Activated T-cell treated with anti-CD3 and anti-CD28 coated beads, Interleukin-2, amount 50 U/mL, for 72 hours (primary cell): ENCODE measurements around the gene MPP3. TPM values are rescaled to one million over a fixed set of nuclear protein-coding genes. Genes with fewer than 3 reads are reported as not detected.

ENCODE experiments used
- ATAC-seq, 2 donors: fragments of 150-1000 bp; cut with Tn5 transposase; replicated peaks in 1 of 2; 2 replicates each; pipeline ENCODE4 v1.10.0; 2021; ENCODE audit warnings: moderate library complexity in 2 of 2, mild to moderate bottlenecking in 1 of 2
- DNase-seq, 2 donors: peaks; one replicate each; pipeline ENCODE4 v3.0.0; 2021 to 2022; ENCODE audit warnings: mixed read lengths in 1 of 2
- H3K27ac Mint-ChIP-seq: one replicate; pipeline ENCODE4 v1.8.0; 2022; ENCODE audit warnings: mild to moderate bottlenecking, moderate library complexity, mixed read lengths
- H3K27me3 Mint-ChIP-seq: one replicate; pipeline ENCODE4 v1.8.0; 2022; ENCODE audit warnings: low read depth, mixed read lengths
- H3K36me3 Mint-ChIP-seq, 2 donors: one replicate each; pipeline ENCODE4 v1.8.0; 2022; ENCODE audit warnings: mixed read lengths in 2 of 2, mild to moderate bottlenecking in 1 of 2; ENCODE audit not compliant: insufficient read depth in 2 of 2
- H3K4me1 Mint-ChIP-seq: one replicate; pipeline ENCODE4 v1.8.0; 2022; ENCODE audit warnings: low read depth, mixed read lengths
- H3K4me3 Mint-ChIP-seq, 2 donors: one replicate each; pipeline ENCODE4 v1.8.0; 2022; ENCODE audit warnings: mild to moderate bottlenecking in 2 of 2, mixed read lengths in 2 of 2, moderate library complexity in 2 of 2
- H3K9me3 Mint-ChIP-seq, 2 donors: one replicate each; pipeline ENCODE4 v1.8.0; 2022; ENCODE audit warnings: mixed read lengths in 2 of 2
- total RNA-seq, 2 donors: library from RNA; stranded (reverse); gene quantifications; one replicate each; pipeline ENCODE4 v1.2.3, GENCODE V29; 2022

The MPP3 gene
- total RNA-seq, 2 donors from 2014 or later, result not detected

DNA sequence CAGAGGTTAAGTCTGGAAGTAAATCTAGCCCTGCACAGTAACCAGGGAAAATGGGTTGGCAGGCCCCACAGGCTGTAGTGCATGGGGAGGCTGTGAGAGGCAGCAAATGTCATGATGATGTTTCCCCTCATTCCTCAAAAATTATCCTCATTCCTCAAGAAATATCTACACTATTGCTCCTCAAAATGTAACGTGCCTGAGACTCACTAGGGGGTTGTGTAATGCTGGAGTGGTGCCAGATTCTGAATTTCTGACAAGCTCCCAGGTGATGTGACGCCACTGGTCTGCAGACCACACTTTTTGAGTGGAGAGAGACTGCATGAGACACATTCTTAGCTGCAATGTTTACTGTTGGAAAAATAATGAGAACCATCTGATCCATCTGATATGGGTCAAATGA is 1.2 kb upstream of the MPP3 start:
- Mint-ChIP-seq H3K36me3 (peaks cover 0 to 5% of the 10 kb centered on the region in 2 donors), H3K4me1 (peaks cover 27% of the 10 kb centered on the region), H3K27me3 (peaks cover 45% of the 10 kb centered on the region), H3K9me3 (no peaks in the 10 kb centered on the region), H3K4me3 (peak overlapping the region; percentile 67 to 79), H3K27ac (no peak overlapping the region)
- no peak for ATAC-seq
- no peak for DNase-seq

DNA sequence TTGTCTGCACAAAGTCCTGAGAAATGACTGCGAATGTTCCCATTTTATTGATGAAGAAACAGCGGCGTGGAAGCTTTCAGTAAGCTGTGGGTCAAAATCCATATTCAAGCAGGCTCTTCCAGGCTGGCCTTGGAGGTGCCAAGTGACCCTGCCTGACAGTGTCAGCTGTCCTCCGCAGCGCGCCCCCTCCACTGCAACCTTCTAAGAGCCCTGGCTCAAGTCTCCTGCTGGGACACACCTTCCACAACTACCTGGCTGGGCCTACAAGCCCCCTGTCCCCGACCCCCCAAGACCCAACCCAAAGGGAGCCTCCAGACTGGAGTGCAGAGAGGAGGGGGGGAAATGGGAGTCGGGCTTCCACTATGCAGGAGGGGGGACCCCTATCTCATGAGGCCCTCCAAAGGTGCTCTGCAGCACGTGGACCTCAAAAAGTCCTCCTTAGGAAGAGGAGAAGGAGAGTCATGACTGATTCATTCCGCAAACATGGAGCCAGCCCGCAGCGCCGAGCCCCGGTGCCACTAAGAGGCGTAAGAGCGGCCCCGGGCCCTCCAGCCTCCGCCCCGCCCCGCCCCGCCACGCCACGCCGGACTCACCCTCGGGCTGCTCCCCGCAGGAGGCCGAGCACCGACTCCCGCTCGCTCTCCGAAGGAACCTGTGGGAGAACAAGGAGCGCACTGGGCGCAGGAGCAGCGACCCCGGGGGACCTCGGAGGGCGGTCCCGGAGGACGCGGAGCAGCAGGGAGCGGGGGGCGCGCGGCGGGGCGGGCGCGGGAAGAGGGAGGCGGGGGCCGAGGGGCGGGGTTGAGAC is 574 bp downstream of the MPP3 start:
- peaks cover 40% of the 10 kb centered on the region for H3K27me3 Mint-ChIP-seq
- no peaks in the 10 kb centered on the region for H3K9me3 Mint-ChIP-seq
- no peak overlapping the region for H3K27ac Mint-ChIP-seq
- DNase-seq (peak; percentile 18 to 24), ATAC-seq (peak; percentile 38 to 50)
- H3K36me3 Mint-ChIP-seq, result peaks cover 0 to 5% of the 10 kb centered on the region in 2 donors
- H3K4me3 Mint-ChIP-seq, result peak overlapping the region; percentile 69 to 80
- H3K4me1 Mint-ChIP-seq, result peaks cover 27% of the 10 kb centered on the region

DNA sequence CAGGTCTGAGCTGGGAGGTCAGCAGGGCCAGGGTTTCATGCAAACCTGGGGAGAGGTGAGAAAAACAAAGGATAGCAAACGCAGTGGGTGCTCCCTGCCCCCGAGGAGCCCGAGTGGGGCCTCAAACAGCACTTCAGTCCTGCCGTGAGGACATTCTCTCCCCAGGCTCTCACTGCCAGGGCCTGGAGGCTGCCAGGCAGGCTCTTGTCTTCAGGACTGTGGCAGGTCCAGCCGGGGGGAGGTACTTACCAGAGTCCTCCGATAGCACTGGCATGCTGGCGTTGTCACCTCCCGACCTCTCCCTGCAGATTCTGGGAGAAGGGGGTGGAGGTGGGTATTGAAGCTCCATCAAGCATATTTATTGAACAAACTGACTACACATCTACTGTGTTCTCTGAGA is 1.3 kb downstream of the MPP3 start:
- peaks cover 27% of the 10 kb centered on the region for H3K4me1 Mint-ChIP-seq
- no peak overlapping the region for H3K27ac Mint-ChIP-seq
- peaks cover 0 to 5% of the 10 kb centered on the region in 2 donors for H3K36me3 Mint-ChIP-seq
- H3K27me3 Mint-ChIP-seq, result peaks cover 40% of the 10 kb centered on the region
- ATAC-seq (no peak), DNase-seq (no peak)
- H3K9me3 Mint-ChIP-seq, result no peaks in the 10 kb centered on the region
- peak overlapping the region; percentile 34 to 69 for H3K4me3 Mint-ChIP-seq

DNA sequence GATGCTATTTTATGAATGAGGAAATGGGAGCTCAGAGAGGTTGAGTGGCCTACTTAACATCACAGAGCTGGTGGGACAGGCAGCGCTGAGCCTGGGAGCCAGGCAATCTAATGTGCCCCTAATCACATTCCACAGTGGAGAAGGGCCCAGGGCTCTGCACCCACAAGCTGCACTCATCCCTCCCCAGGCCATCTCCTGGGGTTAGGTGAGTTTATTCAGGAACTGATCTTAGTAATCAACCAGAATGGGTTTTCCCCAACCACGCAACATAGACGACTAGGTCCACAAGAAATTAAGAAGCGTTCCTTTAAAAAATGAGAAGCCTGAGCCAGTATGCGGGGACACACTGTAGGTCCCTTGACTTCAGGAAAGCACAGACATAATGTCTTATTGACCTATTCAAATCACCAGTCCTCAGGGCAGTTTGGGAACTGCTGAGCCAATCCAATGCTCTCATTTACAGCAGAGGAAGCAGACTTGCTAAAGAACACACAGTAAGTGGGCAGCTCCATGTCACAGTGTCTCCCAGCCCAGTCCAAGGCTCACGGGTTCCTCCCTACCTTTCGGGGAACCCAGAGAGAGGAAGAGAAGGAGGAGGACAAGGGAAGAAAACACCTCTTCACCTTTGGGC is 2.3 kb downstream of the MPP3 start:
- ATAC-seq (peak; percentile 78 to 80), DNase-seq (peak; percentile 39 to 46)
- H3K36me3 Mint-ChIP-seq, result peaks cover 0 to 5% of the 10 kb centered on the region in 2 donors
- H3K4me3 Mint-ChIP-seq, result peak overlapping the region in 1 of 2 donors; percentile 32
- peaks cover 27% of the 10 kb centered on the region for H3K4me1 Mint-ChIP-seq
- no peaks in the 10 kb centered on the region for H3K9me3 Mint-ChIP-seq
- H3K27me3 Mint-ChIP-seq, result peaks cover 40% of the 10 kb centered on the region
- H3K27ac Mint-ChIP-seq, result no peak overlapping the region

DNA sequence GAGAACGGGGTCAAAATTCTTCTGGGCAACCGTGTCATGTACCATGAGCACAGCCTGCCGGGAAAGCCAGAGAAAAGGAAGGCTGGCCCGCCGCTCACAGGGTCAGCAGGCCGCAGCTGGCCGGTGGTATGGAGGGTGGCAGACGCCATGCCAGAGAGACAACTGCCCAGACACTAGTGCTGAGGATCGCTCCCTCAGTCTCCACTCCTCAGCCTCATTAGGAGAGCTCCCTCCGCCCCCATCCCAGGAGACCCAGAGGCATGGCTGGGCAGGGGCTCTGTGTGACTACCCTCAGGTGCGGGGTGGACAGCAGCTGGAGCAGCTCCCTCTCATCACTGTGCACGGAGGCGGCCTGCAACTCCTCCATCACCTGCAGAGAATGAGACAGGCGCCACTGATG is 3.2 kb downstream of the MPP3 start:
- Mint-ChIP-seq H3K27ac (no peak overlapping the region), H3K27me3 (peaks cover 40% of the 10 kb centered on the region), H3K4me1 (peaks cover 27% of the 10 kb centered on the region), H3K4me3 (no peak overlapping the region), H3K9me3 (no peaks in the 10 kb centered on the region), H3K36me3 (peaks cover 0 to 5% of the 10 kb centered on the region in 2 donors)
- no peak for ATAC-seq
- DNase-seq, result no peak

DNA sequence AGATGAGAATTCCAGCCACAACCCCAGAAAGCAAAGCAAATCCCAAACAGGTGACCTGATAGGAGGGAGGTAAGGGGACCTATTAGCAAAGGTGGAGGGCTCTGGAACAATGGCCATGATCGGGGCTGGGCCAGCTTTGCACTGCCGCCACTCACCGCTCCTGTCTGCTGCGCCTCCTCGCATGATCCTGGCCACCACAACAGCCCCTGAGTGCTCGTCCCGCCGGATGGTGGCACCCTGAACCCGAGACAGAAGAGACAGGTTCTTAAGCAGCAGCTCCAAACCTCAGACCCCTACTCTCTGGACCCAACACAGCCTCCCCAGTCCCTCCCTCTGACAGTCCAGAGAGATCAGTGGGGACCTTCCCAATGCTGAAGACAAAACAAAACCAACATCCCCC is 5.3 kb downstream of the MPP3 start:
- Mint-ChIP-seq H3K36me3 (no peaks in the 10 kb centered on the region), H3K27me3 (peaks cover 25% of the 10 kb centered on the region), H3K4me1 (peaks cover 19% of the 10 kb centered on the region), H3K9me3 (no peaks in the 10 kb centered on the region), H3K27ac (no peak overlapping the region), H3K4me3 (no peak overlapping the region)
- no peak for ATAC-seq
- no peak for DNase-seq

DNA sequence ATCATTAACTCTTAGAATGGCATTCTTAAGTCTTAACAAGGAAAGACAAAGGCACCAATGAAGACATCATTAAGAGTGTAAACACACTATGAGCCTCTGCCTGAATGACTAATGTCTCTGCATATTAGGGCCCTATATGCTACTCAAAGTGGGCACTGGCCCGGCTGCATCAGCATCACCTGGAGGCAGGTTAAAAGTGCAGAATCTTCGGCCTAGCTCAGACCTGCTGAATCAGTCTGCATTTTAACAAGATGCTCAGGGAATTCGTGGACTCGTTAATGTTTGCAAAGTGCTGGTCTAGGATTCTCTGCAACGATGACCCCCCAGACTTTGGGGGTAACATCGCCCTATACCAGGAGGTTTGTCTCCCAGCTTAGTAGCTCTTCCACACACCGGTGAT is 6.7 kb downstream of the MPP3 start:
- no peak for DNase-seq
- Mint-ChIP-seq H3K27ac (no peak overlapping the region), H3K36me3 (no peaks in the 10 kb centered on the region), H3K9me3 (no peaks in the 10 kb centered on the region), H3K27me3 (peaks cover 12% of the 10 kb centered on the region), H3K4me3 (no peak overlapping the region), H3K4me1 (peaks cover 10% of the 10 kb centered on the region)
- ATAC-seq, result no peak

DNA sequence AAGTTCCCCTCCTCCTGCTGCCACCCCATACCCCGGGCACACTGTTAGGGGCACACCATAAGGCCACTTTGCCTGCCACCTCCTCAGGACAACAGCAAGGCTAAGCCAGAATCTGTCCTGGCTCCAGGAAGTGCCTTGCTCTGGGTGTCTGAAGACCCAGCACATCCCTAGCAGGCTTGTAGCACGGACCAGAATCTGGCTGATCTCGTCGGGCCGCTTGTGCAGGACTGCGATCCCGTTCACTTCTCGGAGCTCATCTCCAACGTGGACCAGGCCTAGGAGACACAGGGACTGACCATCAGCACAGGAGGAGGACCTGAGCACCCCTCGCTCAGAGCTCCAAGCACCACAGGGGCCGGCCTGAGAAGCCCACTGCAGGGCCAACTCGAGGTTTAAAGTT is 7.4 kb downstream of the MPP3 start:
- Mint-ChIP-seq H3K27me3 (peaks cover 6% of the 10 kb centered on the region), H3K27ac (no peak overlapping the region), H3K36me3 (no peaks in the 10 kb centered on the region), H3K9me3 (no peaks in the 10 kb centered on the region), H3K4me3 (no peak overlapping the region), H3K4me1 (peaks cover 4% of the 10 kb centered on the region)
- DNase-seq (no peak), ATAC-seq (no peak)

DNA sequence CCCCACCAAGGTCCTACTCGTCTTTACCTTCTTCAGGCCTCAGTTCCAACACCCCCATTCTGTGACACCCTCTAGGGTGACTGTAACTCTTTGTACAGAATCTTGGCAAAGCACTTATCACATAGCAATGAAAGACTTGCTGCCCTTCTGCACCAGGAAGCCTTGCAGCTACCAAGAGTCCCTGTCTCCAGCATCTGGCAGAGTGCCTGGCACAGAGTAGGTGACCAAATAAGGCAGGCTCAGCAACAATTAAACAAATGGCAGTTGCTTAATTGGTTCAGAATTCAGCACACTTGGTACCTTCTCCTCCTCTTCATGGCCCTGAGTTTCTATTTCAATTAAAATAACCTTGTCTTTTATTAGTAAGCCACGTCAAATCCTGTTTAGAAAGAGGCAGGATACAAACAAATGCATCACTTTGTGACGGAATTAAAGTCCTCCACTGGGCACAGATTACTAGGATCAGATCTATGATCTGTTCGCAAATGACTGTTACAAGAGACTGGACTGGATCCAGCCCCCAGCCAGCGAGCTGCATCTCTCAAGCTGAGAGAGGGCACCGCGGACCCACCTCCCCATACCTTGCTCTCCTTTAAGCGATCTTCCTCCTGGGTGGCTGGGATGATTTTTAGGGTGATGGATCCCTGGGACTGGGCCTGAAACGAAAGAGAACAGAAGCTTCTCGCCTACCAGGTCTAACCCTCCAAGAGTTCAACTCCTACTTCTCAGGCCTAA is 9.4 kb downstream of the MPP3 start:
- no peaks in the 10 kb centered on the region for H3K36me3 Mint-ChIP-seq
- H3K27ac Mint-ChIP-seq, result no peak overlapping the region
- no peak for DNase-seq
- H3K27me3 Mint-ChIP-seq, result no peaks in the 10 kb centered on the region
- H3K4me3 Mint-ChIP-seq, result no peak overlapping the region
- peaks cover 7% of the 10 kb centered on the region for H3K4me1 Mint-ChIP-seq
- no peaks in the 10 kb centered on the region for H3K9me3 Mint-ChIP-seq
- ATAC-seq, result no peak

DNA sequence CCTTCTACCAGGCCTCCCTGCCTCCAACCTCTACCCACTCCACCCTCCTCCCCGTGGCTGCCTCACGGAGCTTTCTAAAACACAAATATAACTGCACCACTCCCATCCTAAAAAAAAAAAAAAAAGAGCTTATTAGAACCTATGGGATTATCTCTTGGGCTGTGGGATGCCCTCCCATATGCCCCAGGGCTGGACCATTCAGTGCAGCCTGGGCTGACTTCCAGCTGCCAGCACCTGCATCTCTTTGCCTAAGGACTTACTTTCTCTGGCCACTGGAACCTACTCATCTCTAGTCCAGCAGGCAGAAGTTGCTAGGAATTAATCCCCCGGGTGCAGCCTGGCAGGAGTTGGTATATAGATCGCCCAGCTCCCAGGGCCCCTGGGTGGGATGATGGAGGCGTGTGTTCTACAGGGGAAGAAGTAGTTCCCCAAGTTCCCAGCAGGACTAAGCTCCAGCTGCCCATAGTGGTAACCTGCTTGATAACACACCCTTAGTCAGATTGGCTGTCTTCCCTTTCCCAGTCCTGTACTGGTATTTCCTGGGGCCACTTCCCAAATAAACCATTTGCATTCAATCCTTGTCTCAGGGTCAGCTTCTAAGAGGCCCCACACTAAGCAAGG is 10.3 kb downstream of the MPP3 start:
- Mint-ChIP-seq H3K4me3 (no peak overlapping the region), H3K9me3 (no peaks in the 10 kb centered on the region), H3K4me1 (peaks cover 7% of the 10 kb centered on the region), H3K27ac (no peak overlapping the region), H3K36me3 (no peaks in the 10 kb centered on the region), H3K27me3 (no peaks in the 10 kb centered on the region)
- no peak for DNase-seq
- no peak for ATAC-seq

DNA sequence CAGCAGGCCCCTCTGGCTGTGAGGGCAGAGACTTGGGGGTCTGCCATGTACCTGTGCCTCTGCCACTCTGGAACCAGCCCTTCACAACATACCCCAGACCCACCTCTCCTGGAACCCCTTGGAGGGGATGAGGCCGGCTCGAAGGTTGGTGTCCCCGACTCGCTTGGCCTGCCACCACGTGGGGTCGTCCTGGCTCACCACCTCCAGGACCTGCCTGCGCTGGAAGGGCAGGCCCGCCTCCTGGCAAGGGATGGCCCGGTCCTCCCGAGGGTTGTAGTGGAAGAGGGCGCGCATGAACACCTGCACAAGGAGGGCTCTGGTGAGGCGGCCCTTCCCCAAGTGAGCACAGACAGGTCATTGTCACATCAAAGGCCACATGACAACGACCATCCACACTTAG is 12.2 kb downstream of the MPP3 start:
- no peaks in the 10 kb centered on the region for H3K36me3 Mint-ChIP-seq
- no peak overlapping the region for H3K27ac Mint-ChIP-seq
- DNase-seq (no peak), ATAC-seq (no peak)
- H3K4me1 Mint-ChIP-seq, result peaks cover 7% of the 10 kb centered on the region
- no peaks in the 10 kb centered on the region for H3K27me3 Mint-ChIP-seq
- H3K4me3 Mint-ChIP-seq, result no peak overlapping the region
- no peaks in the 10 kb centered on the region for H3K9me3 Mint-ChIP-seq

DNA sequence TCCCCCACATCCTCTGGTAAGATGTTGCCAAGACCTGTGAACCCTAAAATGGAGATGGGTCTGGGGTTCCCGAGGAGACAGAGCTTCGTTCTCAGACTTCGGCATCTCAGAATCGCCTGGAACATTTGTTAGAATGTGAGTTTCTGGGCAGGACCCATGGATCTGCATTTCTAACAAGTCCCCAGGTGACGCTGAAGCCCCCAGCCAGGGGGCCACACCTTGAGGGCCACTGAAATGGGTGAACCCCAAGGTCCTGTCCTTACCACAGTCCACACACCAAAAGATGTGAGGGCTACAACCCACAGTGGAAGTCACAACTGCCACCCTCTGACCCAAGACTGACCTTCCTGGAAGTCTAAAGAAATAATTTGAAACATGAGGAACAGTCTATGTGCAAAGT is 14.0 kb downstream of the MPP3 start:
- no peaks in the 10 kb centered on the region for H3K9me3 Mint-ChIP-seq
- ATAC-seq, result no peak

DNA sequence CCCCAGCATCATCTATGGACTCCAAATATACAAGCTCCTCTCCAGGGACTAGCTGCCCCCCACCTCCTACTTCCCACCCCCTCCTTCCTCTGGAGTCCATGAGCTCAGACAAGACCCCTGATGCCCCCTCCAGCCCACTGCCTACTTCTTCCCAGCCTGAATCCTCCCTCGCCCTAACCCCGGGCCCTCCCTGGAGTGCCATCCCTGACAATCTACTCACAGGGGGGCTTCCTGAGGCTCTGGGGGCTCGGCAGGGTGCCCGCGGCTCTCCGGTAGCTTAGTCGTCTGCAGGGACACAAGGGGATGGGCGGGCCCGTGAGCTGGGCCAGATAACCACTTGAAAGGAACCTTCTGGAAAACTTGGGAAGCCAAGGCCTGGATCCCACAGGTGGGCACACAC is 15.1 kb downstream of the MPP3 start:
- Mint-ChIP-seq H3K27ac (no peak overlapping the region), H3K27me3 (peaks cover 6% of the 10 kb centered on the region)

More for the DNA sequence above, 14.0 kb downstream of the MPP3 start:
- H3K27me3 Mint-ChIP-seq, result no peaks in the 10 kb centered on the region
- H3K4me1 Mint-ChIP-seq, result peaks cover 7% of the 10 kb centered on the region
- H3K4me3 Mint-ChIP-seq, result no peak overlapping the region
- H3K27ac Mint-ChIP-seq, result no peak overlapping the region
- no peak for DNase-seq
- no peaks in the 10 kb centered on the region for H3K36me3 Mint-ChIP-seq

More for the DNA sequence above, 15.1 kb downstream of the MPP3 start:
- H3K4me1 Mint-ChIP-seq, result peaks cover 7% of the 10 kb centered on the region
- no peaks in the 10 kb centered on the region for H3K36me3 Mint-ChIP-seq
- ATAC-seq (no peak), DNase-seq (no peak)
- no peak overlapping the region for H3K4me3 Mint-ChIP-seq
- no peaks in the 10 kb centered on the region for H3K9me3 Mint-ChIP-seq
